Epithelial cell of prostate (primary cell): ENCODE data around the gene HSPB6.

Experiments used
- DNase-seq: peaks from one replicate; pipeline ENCODE4 v3.0.0-alpha.2; 2011; ENCODE audit warnings: low read depth, low spot score
- H3K27ac ChIP-seq: fragments of 450-650 bp; 2 replicates; pipeline ENCODE4 v1.5.1; 2017; ENCODE audit warnings: mild to moderate bottlenecking

The HSPB6 gene

GRCh38 chr19:35748106-35749020 is 8.5 kb downstream of the HSPB6 start, which contains the start of gene LIN37:
Gene LIN37, plus strand, starts transcription at chr19:35748576. Its CDS starts 149 bp downstream, at chr19:35748725.
- peak; percentile 96 for DNase-seq
- H3K27ac ChIP-seq, result peak within 1 kb of the TSS; percentile 26

DNA sequence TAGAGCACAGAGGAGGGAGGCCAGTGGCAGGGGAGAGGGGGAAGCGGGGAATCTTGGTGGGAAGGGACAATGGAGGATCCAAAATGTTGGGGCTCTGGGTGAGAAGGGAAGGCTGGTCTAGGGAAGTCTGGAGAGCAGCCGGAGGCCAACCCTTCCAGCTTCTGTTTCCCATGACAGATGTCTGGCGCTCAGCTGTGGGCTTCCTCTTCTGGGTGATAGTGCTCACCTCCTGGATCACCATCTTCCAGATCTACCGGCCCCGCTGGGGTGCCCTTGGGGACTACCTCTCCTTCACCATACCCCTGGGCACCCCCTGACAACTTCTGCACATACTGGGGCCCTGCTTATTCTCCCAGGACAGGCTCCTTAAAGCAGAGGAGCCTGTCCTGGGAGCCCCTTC is 10.3 kb downstream of the HSPB6 start:
- H3K27ac ChIP-seq, result peak overlapping the region; percentile 99
- DNase-seq, result no peak

DNA sequence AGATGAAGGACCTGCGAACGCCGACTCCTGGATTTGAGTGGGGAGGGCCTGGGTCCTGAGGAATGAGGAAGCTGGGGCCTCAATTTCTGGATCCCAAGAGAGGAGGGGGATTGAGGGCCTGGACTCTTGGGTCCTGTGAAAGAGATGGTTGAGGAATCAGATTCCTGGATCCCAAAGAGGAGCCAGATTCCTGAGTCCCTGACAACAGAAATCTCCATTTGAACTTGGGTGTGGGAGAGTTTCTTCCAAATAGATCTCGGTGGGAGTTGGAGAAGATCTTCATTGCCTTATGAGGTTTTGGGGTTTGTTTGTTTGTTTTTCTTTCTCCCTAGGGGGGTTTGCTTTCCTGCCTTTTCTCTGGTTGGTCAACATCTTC is 10.8 kb downstream of the HSPB6 start:
- no peak for DNase-seq
- H3K27ac ChIP-seq, result peak overlapping the region; percentile 99

DNA sequence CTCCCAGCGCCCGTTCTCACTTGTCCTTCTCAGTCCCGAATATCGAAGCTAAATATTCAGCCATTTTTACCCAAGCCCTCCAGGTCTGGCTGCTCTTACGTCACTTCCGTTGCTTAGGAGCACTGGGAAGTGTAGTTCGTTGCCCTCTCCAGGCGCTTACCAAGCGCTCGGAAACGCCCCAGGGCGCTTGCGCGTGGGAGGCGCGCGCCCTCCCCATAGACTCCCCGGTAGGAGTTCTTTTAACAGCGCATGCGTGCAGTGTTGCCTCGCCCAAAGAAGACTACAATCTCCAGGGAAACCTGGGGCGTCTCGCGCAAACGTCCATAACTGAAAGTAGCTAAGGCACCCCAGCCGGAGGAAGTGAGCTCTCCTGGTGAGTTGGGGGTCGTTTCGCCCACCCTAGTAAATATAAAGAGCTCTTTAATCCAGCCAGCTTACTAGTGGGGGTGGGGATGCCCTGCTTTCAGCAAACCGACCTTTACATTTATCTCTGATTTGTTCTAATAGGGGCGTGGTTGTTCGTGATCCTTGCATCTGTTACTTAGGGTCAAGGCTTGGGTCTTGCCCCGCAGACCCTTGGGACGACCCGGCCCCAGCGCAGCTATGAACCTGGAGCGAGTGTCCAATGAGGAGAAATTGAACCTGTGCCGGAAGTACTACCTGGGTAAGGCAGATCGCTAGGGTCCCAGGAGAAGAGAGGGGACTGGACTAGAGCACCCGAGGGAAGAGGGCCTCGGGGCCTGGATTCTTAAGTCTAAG is 11.3 kb downstream of the HSPB6 start, which contains the start of the genes PSENEN and U2AF1L4:
TSS of gene PSENEN (plus strand) at position 324 of the 759 bp plus-strand sequence. CDS start at position 604, 280 bp downstream.
TSS of gene U2AF1L4 (minus strand) at position 91 of the 759 bp plus-strand sequence. CDS start at position 64, 27 bp downstream.
- DNase-seq, result peak; percentile 97
- peak within 1 kb of the TSS; percentile 99 for H3K27ac ChIP-seq

DNA sequence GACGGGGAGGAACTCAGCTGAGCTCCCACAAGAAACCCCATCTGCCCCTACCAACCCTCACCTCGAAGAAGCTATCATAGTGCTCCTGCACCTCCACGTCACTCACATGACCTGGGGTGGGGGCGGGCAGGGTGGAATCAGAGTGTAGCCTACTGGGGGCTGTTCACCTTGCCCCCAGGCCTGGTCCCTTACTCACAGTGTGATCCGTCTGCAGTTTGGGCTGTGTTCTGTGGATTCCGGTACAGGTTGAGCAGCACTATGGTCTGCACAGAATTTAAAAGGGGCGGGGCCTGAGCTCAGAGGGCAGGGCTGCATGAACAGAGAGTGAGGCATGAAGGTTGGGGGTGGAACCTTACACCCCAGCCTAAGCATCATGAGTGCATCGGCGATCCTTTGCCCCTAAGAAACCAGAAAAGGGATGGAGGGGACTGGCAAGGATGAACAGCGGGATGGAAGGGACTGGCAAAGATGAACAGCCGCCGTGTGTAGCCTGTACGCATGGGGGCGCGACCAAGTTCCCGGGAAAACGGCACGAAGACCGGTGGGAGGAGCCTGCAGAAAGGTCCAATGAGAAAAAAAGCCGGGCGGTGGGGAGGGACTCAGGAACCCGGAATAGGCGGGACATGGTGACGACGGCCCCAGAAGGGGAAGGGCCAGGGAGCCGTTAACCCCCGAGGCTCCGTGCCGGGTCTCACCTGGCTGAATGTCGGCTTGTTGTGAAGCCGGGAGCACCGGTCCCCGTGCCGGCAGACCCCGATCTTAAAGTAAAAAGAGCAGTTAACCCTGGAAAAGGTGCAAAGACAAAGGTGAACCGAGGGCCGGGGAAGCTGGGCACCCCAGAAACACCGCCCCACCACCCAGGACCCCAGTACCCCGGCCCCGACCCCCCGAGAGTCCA is 12.2 kb downstream of the HSPB6 start:
- H3K27ac ChIP-seq, result peak overlapping the region; percentile 99
- peak; percentile 77 for DNase-seq

DNA sequence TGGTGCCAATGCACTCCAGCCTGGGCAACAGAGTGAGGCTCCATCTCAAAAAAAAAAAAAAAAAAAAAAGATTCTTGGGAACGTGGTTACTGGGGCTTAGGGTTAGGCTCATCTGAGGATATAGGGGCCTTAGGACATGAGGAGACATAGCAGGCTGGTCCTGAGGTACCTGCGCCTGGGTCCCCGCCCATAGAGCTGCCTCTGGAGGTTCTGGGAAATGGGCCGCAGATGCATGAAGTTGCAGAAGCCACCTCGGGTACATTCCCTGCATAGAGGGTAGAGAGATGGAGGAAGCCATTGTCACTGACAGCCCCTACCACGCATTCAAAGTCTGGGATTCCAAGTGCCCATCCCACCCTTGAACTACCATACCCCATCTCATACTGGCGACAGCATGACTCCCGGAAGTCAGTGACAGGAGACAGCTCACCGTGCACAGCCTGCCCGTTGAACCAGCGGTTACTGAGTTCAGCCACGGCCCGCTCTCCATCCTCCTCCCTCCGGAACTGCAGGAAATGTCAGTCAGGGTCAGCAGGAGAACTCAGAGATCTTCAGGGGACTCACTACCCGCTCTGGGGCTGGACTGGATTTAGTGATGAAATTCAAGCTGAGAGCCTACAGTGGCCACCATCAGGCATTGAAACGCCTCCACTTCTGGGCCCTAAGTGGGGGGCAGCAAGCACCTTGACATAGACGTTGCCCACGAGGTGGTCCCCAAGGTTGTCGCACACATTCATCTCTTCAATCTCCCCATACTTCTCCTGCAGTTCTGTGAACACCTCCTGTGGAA is 13.0 kb downstream of the HSPB6 start:
- no peak for DNase-seq

DNA sequence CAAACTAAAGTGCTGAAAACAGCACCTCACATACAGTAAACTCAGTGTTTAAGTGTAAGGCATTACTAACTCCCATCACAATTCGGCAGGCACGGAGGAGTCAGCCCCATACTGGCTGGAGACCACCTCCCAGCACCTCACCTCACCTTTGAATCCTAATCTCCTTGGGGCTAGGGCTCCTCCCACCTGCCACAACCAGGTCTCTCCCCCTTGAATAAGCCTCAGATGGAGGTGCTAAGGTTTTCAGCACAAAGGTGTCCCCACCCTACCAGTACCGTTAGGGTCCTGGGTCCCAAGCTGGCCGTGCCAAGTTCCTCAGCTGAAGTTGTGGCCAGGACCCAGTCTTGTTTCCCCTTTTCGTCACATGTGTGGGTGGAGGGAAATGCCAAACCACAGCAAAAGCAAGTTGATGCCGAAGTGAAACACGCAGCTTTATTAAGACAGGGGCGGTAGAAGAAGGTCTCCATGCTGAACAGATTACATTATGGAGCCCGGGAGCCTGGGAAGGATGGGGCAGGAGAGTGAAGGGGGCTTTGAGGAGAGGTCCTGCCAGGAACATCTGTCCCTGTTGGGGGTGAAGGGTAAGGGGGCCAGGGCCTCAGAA is 14.6 kb downstream of the HSPB6 start, which contains the start of gene IGFLR1:
TSS of gene IGFLR1 (minus strand) at position 332 of the 604 bp plus-strand sequence. CDS start 1,272 bp downstream, outside the sequence.
- DNase-seq, result no peak
- no peak within 1 kb of the TSS for H3K27ac ChIP-seq

More for the DNA sequence above, 13.0 kb downstream of the HSPB6 start:
- H3K27ac ChIP-seq, result no peak overlapping the region

DNA sequence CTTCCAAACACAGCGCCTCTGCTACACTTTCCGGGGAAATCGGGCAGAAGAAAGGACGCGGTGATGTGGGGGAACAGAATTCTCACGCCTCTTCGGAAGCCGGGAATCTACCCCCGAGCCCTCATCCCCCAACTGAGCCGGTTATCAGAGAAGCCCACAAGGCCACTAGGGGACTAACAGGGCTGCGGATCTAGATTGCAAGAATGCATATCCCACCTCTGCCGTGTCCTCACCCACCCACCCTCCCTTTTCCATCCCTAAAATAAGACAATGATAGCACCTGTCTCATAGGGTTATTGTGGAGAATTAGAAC is 15.7 kb downstream of the HSPB6 start:
- no peak for DNase-seq
- no peak overlapping the region for H3K27ac ChIP-seq

- H3K27ac ChIP-seq, result no peak overlapping the region
Observed at GRCh38 chr19:35740423-35741202, 16.2 kb downstream of the HSPB6 start.

DNA sequence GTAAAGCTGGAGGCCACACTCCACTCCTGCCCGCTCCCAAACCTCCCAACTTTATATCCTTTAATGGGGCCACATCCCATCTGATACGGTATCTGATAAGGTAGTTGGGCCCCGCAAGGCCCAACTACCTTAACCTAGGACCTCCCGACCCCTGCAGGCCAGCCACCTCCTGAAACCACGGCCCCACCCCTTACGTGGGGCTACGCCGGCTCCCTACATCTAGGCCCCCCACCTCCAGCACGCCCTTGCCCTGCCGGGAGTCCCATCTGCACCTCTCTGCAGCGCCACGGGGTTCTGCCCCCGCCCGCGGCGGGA is 16.8 kb downstream of the HSPB6 start:
- no peak overlapping the region for H3K27ac ChIP-seq
- DNase-seq, result no peak

More at GRCh38 chr19:35740423-35741202, 16.2 kb downstream of the HSPB6 start:
- DNase-seq, result no peak

- no peak for DNase-seq
- H3K27ac ChIP-seq, result no peak overlapping the region
Observed at GRCh38 chr19:35739275-35740107, 17.3 kb downstream of the HSPB6 start.

GRCh38 chr19:35738887-35739229 is 18.0 kb downstream of the HSPB6 start:
- no peak for DNase-seq
- no peak overlapping the region for H3K27ac ChIP-seq

DNA sequence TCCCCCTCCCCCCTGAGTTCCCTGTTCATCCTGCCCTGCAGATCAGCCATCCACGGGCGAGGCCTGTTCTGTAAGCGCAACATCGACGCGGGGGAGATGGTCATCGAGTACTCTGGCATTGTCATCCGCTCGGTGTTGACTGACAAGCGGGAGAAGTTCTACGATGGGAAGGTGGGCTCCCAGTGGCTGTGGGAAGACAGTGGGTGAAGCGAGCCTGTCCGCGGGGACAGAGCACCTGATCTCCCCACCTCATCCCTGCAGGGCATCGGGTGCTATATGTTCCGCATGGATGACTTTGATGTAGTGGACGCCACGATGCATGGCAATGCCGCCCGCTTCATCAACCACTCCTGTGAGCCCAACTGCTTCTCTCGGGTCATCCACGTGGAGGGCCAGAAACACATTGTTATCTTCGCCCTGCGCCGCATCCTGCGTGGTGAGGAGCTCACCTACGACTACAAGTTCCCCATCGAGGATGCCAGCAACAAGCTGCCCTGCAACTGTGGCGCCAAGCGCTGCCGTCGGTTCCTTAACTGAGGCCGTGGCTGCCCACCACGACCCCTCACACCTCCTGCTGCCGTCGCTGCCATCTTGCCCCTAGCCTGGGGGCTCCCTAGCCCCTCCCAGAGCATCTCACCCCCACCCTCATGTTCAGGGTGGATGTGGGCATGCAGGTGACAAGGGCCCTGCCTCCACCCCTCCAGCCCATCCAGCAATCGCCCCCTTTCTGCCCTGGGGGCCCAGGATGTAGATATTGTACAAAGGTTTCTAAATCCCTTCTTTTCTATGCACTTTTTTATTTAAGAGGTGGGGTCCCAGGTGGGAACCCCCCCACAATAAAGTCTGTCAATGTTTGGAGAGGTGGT is 18.6 kb downstream of the HSPB6 start:
- no peak overlapping the region for H3K27ac ChIP-seq
- DNase-seq, result no peak

GRCh38 chr19:35736913-35737886 is 19.6 kb downstream of the HSPB6 start:
- H3K27ac ChIP-seq, result peak overlapping the region; percentile 17
- no peak for DNase-seq

- no peak for DNase-seq
- H3K27ac ChIP-seq, result no peak overlapping the region
Observed at GRCh38 chr19:35734889-35735288, 21.9 kb downstream of the HSPB6 start.
